Measurements from ENCODE around the gene POU2F1. TPM values are rescaled to one million over a fixed set of nuclear protein-coding genes. Genes with fewer than 3 reads are reported as not detected.
A peak's percentile ranks its signal among the peaks of the same experiment; 100 is the strongest.

Gene POU2F1
- total RNA-seq (10 to 100 TPM; 11.4 to 24.6 (median 20.4) TPM), polyA plus RNA-seq (1 to 10 TPM; 3.9 to 6.1 TPM)
- long read RNA-seq, donor 1, full-length matches to known transcripts = 3 of 29 reads
- long read RNA-seq, donor 1, partial matches to known transcripts = 21 of 29 reads
- long read RNA-seq, donor 1, other reads (novel, unspliced or antisense) = 5 of 29 reads
- long read RNA-seq, donor 2, full-length matches to known transcripts = 2 of 2 reads
- long read RNA-seq, donor 2, partial matches to known transcripts = 0 of 2 reads
- long read RNA-seq, donor 2, other reads (novel, unspliced or antisense) = 0 of 2 reads
- long read RNA-seq, donor 3, full-length matches to known transcripts = 9 of 13 reads
- long read RNA-seq, donor 3, partial matches to known transcripts = 2 of 13 reads
- long read RNA-seq, donor 3, other reads (novel, unspliced or antisense) = 2 of 13 reads

DNA sequence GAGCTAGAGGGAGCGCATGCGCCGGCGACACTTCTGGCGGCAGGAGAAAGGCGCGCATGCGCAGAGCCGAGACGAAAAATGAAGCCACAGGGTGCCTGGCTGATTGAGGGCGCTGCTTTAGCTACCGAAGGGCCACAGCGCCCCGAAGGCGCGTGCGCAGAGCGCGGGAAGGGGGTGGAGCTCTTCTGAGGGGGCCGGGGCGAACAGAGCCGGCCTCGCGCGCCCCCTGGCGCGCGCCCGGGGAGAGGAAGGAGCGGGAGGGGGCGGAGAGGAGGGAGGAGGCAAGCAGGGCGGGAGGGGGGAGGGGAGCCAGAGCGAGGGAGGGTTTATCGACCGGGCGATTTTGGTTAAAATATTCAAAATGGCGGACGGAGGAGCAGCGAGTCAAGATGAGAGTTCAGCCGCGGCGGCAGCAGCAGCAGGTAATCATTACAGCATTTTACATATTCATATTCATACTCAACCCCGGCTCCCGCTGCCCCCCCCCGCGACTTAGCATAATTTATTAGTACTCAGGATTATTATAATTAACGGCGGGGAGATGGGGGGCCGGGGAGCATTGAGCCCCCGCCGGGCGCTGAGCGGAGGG lies at the start of gene POU2F1:
Gene POU2F1 (plus strand): TSS at position 350 of the 589 bp plus-strand sequence. CDS start 12 bp downstream, at position 362.
- peak within 1 kb of the TSS; percentile 94 for H3K4me3 ChIP-seq
- intact Hi-C loops (cut with DNase I) = loop anchor here in 1 of 4 donors (5.0 kb wide), 1 partner anchor 332 kb away; the partner anchor contains the start of gene CREG1
- H3K4me1 ChIP-seq (ENCODE audit: insufficient read depth) = peaks cover 1% of the 10 kb centered on the region
- peak; percentile 99 to 100 (median 99) for DNase-seq
- 1% methylated on average over 46 to 53 of the region's 53 CpGs for WGBS, 3 donors
- H3K27ac ChIP-seq = peak within 1 kb of the TSS; percentile 88 to 97
- H3K9me3 ChIP-seq = no peaks in the 10 kb centered on the region
- no peaks in the 10 kb centered on the region for H3K27me3 ChIP-seq
- no peaks in the 10 kb centered on the region for H3K36me3 ChIP-seq
- TF ChIP-seq, protein P1, sequence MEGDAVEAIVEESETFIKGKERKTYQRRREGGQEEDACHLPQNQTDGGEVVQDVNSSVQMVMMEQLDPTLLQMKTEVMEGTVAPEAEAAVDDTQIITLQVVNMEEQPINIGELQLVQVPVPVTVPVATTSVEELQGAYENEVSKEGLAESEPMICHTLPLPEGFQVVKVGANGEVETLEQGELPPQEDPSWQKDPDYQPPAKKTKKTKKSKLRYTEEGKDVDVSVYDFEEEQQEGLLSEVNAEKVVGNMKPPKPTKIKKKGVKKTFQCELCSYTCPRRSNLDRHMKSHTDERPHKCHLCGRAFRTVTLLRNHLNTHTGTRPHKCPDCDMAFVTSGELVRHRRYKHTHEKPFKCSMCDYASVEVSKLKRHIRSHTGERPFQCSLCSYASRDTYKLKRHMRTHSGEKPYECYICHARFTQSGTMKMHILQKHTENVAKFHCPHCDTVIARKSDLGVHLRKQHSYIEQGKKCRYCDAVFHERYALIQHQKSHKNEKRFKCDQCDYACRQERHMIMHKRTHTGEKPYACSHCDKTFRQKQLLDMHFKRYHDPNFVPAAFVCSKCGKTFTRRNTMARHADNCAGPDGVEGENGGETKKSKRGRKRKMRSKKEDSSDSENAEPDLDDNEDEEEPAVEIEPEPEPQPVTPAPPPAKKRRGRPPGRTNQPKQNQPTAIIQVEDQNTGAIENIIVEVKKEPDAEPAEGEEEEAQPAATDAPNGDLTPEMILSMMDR (IDR thresholded peaks at IDR 0.05) = peak; percentile 35 to 64 (median 63)
- no peak for TF ChIP-seq EP300 (IDR thresholded peaks at IDR 0.05)
- peak; percentile 49 for TF ChIP-seq POLR2A (IDR thresholded peaks at IDR 0.05)

GRCh38 chr1:167171286-167171929 lies 49.3 kb upstream of the POU2F1 start:
- H3K36me3 ChIP-seq = no peaks in the 10 kb centered on the region
- 78 to 88% (median 80%) methylated on average over 7 of the region's 7 CpGs for WGBS, 3 donors
- H3K4me1 ChIP-seq (ENCODE audit: insufficient read depth) = no peaks in the 10 kb centered on the region
- H3K27ac ChIP-seq = no peak overlapping the region
- no peaks in the 10 kb centered on the region for H3K9me3 ChIP-seq
- no peak for DNase-seq
- TF ChIP-seq, protein P1 (IDR thresholded peaks at IDR 0.05) = no peak
- intact Hi-C loops (cut with DNase I) = no loop called here
- H3K27me3 ChIP-seq = no peaks in the 10 kb centered on the region
- no peak overlapping the region for H3K4me3 ChIP-seq

DNA sequence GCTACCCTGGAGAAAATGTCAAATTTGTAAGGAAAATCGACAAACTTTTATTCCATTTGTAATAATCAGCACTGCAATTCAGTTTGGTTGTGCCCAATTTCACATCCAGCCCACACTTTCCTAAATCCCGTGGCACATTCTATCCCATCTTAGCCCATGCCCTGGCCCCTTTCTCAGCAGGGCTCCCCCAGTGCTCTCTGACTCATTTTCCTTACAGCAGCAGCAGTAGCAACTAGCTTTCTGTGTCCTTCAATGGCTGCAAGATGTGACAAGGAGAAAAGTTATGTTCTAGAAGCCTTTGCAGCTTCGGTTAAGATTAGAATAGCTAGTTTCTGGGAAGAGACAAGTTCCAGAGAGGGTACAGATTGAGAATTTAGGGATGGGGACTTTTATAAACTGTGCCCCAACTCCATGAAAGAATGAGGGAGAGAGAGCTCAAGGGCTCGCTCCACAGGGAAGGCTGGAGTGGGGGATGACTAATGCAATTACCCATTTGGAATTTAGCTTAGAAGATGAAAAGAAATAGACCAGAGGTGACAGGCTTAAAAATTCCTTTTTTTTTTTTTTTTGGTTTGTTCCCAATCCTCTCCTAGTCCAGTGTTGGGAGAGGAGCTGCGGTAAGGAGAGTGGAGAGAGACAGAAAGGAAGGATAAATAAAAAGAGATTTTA lies 47.0 kb upstream of the POU2F1 start:
- TF ChIP-seq, protein P1 (IDR thresholded peaks at IDR 0.05) = no peak
- TF ChIP-seq EP300 (IDR thresholded peaks at IDR 0.05) (no peak), POLR2A (IDR thresholded peaks at IDR 0.05) (no peak)
- intact Hi-C loops (cut with DNase I) = loop anchor here in 1 of 4 donors (1.0 kb wide), 1 partner anchor 15 kb away; no protein-coding TSS in a partner anchor
- no peak for DNase-seq
- no peaks in the 10 kb centered on the region for H3K9me3 ChIP-seq
- H3K27me3 ChIP-seq = no peaks in the 10 kb centered on the region
- H3K4me1 ChIP-seq (ENCODE audit: insufficient read depth) = no peaks in the 10 kb centered on the region
- no peak overlapping the region for H3K27ac ChIP-seq
- H3K36me3 ChIP-seq = no peaks in the 10 kb centered on the region
- no peak overlapping the region for H3K4me3 ChIP-seq
- WGBS, 3 donors = 52 to 59% (median 53%) methylated on average over 5 of the region's 5 CpGs

DNA sequence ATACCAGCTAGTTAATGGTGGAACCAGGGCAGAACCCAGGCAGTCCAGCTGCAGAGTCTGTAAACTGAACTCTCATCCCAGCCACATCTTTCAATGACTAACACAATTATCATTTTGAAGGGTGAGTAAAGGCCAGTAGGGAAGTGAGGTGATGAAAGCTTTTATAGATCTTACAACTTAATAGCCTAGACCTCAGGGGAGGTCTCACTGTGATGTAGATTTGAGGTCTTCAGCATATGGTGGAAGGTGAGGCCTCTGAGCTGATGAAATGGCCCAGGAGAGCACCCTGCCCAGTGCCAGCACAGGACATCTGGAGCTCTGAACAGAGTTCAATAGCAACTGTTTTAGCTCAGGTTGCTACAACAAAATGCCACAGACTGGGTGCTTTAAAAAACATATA lies 44.8 kb upstream of the POU2F1 start:
- Histone ChIP-seq H3K36me3 (no peaks in the 10 kb centered on the region), H3K9me3 (no peaks in the 10 kb centered on the region), H3K27me3 (no peaks in the 10 kb centered on the region), H3K27ac (no peak overlapping the region), H3K4me3 (no peak overlapping the region), H3K4me1 (ENCODE audit: insufficient read depth) (no peaks in the 10 kb centered on the region)
- intact Hi-C loops (cut with DNase I) = no loop called here
- no peak for DNase-seq
- TF ChIP-seq EP300 (IDR thresholded peaks at IDR 0.05) = no peak
- no peak for TF ChIP-seq POLR2A (IDR thresholded peaks at IDR 0.05)
- TF ChIP-seq, protein P1 (IDR thresholded peaks at IDR 0.05) = no peak

Measured in ovary (tissue), 10 donors.